ENCODE data around the gene OSBPL5.

OSBPL5 gene

DNA sequence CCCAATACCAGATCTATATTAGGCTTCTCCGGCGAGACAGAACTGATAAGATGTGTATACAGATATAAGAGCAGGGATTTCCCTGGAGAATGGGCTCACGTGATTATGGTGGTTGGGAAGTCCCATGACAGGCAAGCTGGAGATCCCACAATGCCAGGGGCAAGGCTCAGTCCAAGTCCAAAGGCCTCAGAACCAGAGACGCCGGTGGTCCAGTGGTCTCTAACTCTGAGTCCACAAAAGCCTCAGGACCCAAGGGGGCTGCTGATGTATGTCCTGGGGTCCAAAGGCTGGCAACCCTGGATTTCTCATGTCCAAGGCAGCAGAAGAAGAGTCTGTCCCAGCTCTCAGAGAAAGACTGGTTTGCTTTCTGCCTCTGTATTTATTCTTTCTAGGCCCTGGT lies 15.8 kb upstream of the OSBPL5 start:
- no peak overlapping the region for H3K9ac ChIP-seq (ENCODE audit: low read depth in 1 of 2, low read length in 2 of 2)
- no peaks in the 10 kb centered on the region for H3K27me3 ChIP-seq (ENCODE audit: control insufficient read depth in 1 of 2, insufficient read depth in 2 of 2, low read length in 2 of 2)
- H3K4me1 ChIP-seq (ENCODE audit: control insufficient read depth in 1 of 2, insufficient read depth in 2 of 2, low read length in 2 of 2): no peaks in the 10 kb centered on the region
- no peaks in the 10 kb centered on the region for H3K36me3 ChIP-seq (ENCODE audit: control insufficient read depth in 1 of 2, insufficient read depth in 2 of 2, low read length in 2 of 2)
- peaks cover 4 to 6% of the 10 kb centered on the region in 2 donors for H3K9me3 ChIP-seq (ENCODE audit: control insufficient read depth in 1 of 2, low read length in 2 of 2)
- H3K27ac ChIP-seq (ENCODE audit: low read depth, low read length): no peak overlapping the region
- no peak overlapping the region for H3K4me3 ChIP-seq (ENCODE audit: low read depth in 1 of 2, low read length in 2 of 2)

DNA sequence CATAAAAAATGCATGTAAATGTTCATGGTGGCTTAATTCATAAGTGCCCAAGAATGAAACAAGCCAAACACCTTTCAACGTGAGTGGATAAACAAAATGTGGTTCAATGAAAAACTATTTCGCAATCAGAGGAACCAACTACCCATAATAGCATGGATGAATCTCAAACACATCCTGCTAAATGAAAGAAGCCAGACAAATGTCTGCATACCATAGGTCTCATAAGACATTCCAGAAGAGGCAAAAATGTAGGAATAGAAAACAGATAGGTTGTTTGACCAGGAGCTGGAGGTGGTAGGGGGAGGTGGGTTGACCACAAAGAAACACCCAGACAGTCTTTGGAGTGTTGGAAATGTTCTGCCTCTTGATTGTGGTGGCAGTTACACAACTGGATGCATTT lies 13.2 kb upstream of the OSBPL5 start:
- Histone ChIP-seq H3K4me3 (ENCODE audit: low read depth in 1 of 2, low read length in 2 of 2) (no peak overlapping the region), H3K36me3 (ENCODE audit: control insufficient read depth in 1 of 2, insufficient read depth in 2 of 2, low read length in 2 of 2) (no peaks in the 10 kb centered on the region), H3K27ac (ENCODE audit: low read depth, low read length) (no peak overlapping the region), H3K4me1 (ENCODE audit: control insufficient read depth in 1 of 2, insufficient read depth in 2 of 2, low read length in 2 of 2) (no peaks in the 10 kb centered on the region), H3K27me3 (ENCODE audit: control insufficient read depth in 1 of 2, insufficient read depth in 2 of 2, low read length in 2 of 2) (no peaks in the 10 kb centered on the region), H3K9me3 (ENCODE audit: control insufficient read depth in 1 of 2, low read length in 2 of 2) (peaks cover 6% of the 10 kb centered on the region in 2 donors), H3K9ac (ENCODE audit: low read depth in 1 of 2, low read length in 2 of 2) (no peak overlapping the region)

DNA sequence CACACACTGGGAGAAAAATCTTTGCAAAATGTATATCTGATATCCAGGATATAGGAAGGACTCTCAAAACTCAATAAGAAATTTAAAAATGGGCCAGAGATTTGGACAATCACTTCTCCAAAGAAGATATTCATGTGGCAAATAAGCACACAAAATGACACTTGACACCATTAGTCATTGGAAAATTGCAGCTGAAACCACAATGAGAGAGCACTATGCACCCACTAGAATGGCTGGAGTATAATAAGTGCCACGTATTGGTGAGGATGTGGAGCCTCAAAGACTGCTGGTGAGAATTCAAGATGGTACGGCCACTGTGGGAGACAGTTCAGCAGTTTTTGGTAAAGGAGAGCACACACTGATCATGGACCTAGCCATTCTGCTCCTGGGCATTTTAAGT lies 12.8 kb upstream of the OSBPL5 start:
- H3K9ac ChIP-seq (ENCODE audit: low read depth in 1 of 2, low read length in 2 of 2): no peak overlapping the region
- H3K4me3 ChIP-seq (ENCODE audit: low read depth in 1 of 2, low read length in 2 of 2): no peak overlapping the region
- no peaks in the 10 kb centered on the region for H3K36me3 ChIP-seq (ENCODE audit: control insufficient read depth in 1 of 2, insufficient read depth in 2 of 2, low read length in 2 of 2)
- peaks cover 6% of the 10 kb centered on the region in 2 donors for H3K9me3 ChIP-seq (ENCODE audit: control insufficient read depth in 1 of 2, low read length in 2 of 2)
- H3K4me1 ChIP-seq (ENCODE audit: control insufficient read depth in 1 of 2, insufficient read depth in 2 of 2, low read length in 2 of 2): no peaks in the 10 kb centered on the region
- no peaks in the 10 kb centered on the region for H3K27me3 ChIP-seq (ENCODE audit: control insufficient read depth in 1 of 2, insufficient read depth in 2 of 2, low read length in 2 of 2)
- no peak overlapping the region for H3K27ac ChIP-seq (ENCODE audit: low read depth, low read length)

DNA sequence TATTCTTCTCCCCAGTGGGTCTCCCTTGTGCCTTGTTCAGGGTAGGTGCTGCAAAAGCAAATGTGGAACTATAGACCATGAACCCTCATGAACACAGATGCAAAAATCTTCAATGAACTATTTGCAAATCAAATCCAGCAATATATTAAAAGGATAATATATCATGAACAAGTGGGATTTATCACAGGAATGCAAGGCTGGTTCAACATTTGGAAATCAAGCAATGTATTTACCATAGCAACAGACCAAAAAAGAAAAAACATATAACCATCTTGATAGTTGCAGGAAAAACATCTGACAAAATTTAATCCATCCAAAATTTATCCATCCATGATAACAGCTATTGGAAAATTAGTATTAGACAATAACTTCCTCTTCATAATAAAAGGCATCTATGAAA lies 11.4 kb upstream of the OSBPL5 start:
- no peaks in the 10 kb centered on the region for H3K36me3 ChIP-seq (ENCODE audit: control insufficient read depth in 1 of 2, insufficient read depth in 2 of 2, low read length in 2 of 2)
- H3K27me3 ChIP-seq (ENCODE audit: control insufficient read depth in 1 of 2, insufficient read depth in 2 of 2, low read length in 2 of 2): peaks cover 0 to 5% of the 10 kb centered on the region in 2 donors
- no peak overlapping the region for H3K27ac ChIP-seq (ENCODE audit: low read depth, low read length)
- H3K9ac ChIP-seq (ENCODE audit: low read depth in 1 of 2, low read length in 2 of 2): no peak overlapping the region
- no peak overlapping the region for H3K4me3 ChIP-seq (ENCODE audit: low read depth in 1 of 2, low read length in 2 of 2)
- H3K4me1 ChIP-seq (ENCODE audit: control insufficient read depth in 1 of 2, insufficient read depth in 2 of 2, low read length in 2 of 2): no peaks in the 10 kb centered on the region
- peaks cover 6% of the 10 kb centered on the region in 2 donors for H3K9me3 ChIP-seq (ENCODE audit: control insufficient read depth in 1 of 2, low read length in 2 of 2)

DNA sequence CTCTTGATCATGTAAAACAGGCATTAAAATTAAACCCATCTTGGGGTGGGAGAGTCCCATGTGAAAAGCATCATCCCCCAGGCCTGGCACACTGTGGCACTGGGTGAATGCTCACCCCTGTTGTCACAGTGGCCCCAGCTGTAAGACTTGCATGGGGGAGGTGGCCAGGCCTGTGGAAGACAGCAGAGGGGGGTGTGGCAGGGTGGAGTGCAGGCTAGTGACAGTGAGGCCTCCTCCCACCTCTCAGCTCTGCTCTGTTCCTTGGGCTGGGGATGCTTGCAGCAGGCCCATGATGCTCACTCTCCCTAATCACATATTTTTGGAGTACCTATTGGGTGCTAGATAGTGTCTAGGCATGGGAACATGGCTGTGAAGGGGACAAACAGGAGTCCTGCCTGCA lies 10.1 kb upstream of the OSBPL5 start:
- Histone ChIP-seq H3K9ac (ENCODE audit: low read depth in 1 of 2, low read length in 2 of 2) (no peak overlapping the region), H3K27me3 (ENCODE audit: control insufficient read depth in 1 of 2, insufficient read depth in 2 of 2, low read length in 2 of 2) (peaks cover 6 to 14% of the 10 kb centered on the region in 2 donors), H3K4me1 (ENCODE audit: control insufficient read depth in 1 of 2, insufficient read depth in 2 of 2, low read length in 2 of 2) (no peaks in the 10 kb centered on the region), H3K9me3 (ENCODE audit: control insufficient read depth in 1 of 2, low read length in 2 of 2) (peaks cover 6% of the 10 kb centered on the region in 2 donors), H3K4me3 (ENCODE audit: low read depth in 1 of 2, low read length in 2 of 2) (no peak overlapping the region), H3K36me3 (ENCODE audit: control insufficient read depth in 1 of 2, insufficient read depth in 2 of 2, low read length in 2 of 2) (no peaks in the 10 kb centered on the region), H3K27ac (ENCODE audit: low read depth, low read length) (no peak overlapping the region)

DNA sequence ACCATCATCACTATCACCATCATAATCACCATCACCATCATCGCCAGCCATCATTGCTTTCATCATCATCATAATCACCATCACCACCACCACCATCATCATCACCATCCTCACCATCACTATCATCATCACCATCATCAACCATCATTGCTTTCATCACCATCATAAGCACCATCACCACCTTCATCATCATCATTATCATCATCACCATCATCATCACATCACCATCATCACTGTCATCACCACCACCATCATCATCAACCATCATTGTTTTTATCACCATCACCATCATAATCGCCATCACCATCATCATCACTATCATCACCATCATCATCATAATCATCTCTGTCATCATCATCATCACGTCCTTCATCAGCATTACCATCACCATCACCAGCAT lies 9.3 kb upstream of the OSBPL5 start:
- Histone ChIP-seq H3K4me3 (ENCODE audit: low read depth in 1 of 2, low read length in 2 of 2) (no peak overlapping the region), H3K9ac (ENCODE audit: low read depth in 1 of 2, low read length in 2 of 2) (no peak overlapping the region), H3K9me3 (ENCODE audit: control insufficient read depth in 1 of 2, low read length in 2 of 2) (peaks cover 6% of the 10 kb centered on the region in 2 donors), H3K27me3 (ENCODE audit: control insufficient read depth in 1 of 2, insufficient read depth in 2 of 2, low read length in 2 of 2) (peaks cover 7 to 22% of the 10 kb centered on the region in 2 donors), H3K36me3 (ENCODE audit: control insufficient read depth in 1 of 2, insufficient read depth in 2 of 2, low read length in 2 of 2) (no peaks in the 10 kb centered on the region), H3K4me1 (ENCODE audit: control insufficient read depth in 1 of 2, insufficient read depth in 2 of 2, low read length in 2 of 2) (peaks cover 1 to 2% of the 10 kb centered on the region in 2 donors), H3K27ac (ENCODE audit: low read depth, low read length) (no peak overlapping the region)

DNA sequence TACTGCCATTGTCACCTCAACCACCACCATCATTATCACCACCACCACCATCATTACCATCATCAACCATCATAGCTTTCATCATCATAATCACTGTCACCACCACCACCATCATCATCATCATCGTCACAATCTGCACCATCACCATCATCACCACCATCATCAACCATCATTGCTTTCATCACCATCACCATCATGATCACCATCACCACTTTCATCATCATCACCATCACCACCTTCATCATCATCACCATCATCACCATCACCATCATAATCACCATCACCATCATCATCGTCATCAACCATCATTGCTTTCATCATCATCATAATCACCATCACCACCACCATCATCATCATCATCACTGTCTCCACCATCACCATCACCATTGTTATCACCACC lies 8.7 kb upstream of the OSBPL5 start:
- Histone ChIP-seq H3K9ac (ENCODE audit: low read depth in 1 of 2, low read length in 2 of 2) (no peak overlapping the region), H3K36me3 (ENCODE audit: control insufficient read depth in 1 of 2, insufficient read depth in 2 of 2, low read length in 2 of 2) (no peaks in the 10 kb centered on the region), H3K4me1 (ENCODE audit: control insufficient read depth in 1 of 2, insufficient read depth in 2 of 2, low read length in 2 of 2) (peaks cover 5 to 8% of the 10 kb centered on the region in 2 donors), H3K27ac (ENCODE audit: low read depth, low read length) (no peak overlapping the region), H3K4me3 (ENCODE audit: low read depth in 1 of 2, low read length in 2 of 2) (no peak overlapping the region), H3K9me3 (ENCODE audit: control insufficient read depth in 1 of 2, low read length in 2 of 2) (peaks cover 6% of the 10 kb centered on the region in 2 donors), H3K27me3 (ENCODE audit: control insufficient read depth in 1 of 2, insufficient read depth in 2 of 2, low read length in 2 of 2) (peaks cover 13 to 28% of the 10 kb centered on the region in 2 donors)

DNA sequence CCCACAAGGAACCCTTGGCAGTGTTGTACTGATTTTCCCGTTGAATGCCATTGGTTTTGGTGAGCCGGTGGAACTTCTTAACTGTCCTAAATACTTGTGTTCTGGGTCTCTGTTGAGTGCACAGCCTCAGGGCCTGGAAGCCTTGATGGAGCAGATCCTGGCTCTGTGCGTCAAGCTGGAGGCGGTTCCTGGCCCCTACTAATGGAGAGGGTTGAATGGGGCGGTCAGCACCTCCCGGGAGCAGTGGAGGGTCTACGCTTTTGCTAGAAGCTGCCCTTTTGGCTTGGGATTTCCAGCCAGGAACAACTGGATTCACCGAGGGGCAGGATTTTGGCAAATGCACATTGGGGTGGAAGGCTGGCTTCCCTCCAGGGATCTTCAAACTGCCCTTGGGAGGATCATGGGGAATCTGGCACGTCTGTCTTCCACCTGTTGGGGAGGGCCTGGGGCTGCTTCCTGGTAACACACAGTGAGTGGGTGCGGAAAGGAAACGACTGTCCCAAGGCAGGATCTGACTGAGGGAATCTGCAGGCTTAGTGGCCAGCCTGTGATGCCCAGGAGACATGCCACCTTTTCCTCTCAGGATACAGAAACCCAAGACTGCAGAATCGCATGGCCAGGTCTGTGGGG lies 6.9 kb upstream of the OSBPL5 start:
- Histone ChIP-seq H3K9me3 (ENCODE audit: control insufficient read depth in 1 of 2, low read length in 2 of 2) (peaks cover 6% of the 10 kb centered on the region in 2 donors), H3K27ac (ENCODE audit: low read depth, low read length) (no peak overlapping the region), H3K4me3 (ENCODE audit: low read depth in 1 of 2, low read length in 2 of 2) (no peak overlapping the region), H3K27me3 (ENCODE audit: control insufficient read depth in 1 of 2, insufficient read depth in 2 of 2, low read length in 2 of 2) (peaks cover 14 to 41% of the 10 kb centered on the region in 2 donors), H3K4me1 (ENCODE audit: control insufficient read depth in 1 of 2, insufficient read depth in 2 of 2, low read length in 2 of 2) (peaks cover 7 to 12% of the 10 kb centered on the region in 2 donors), H3K36me3 (ENCODE audit: control insufficient read depth in 1 of 2, insufficient read depth in 2 of 2, low read length in 2 of 2) (no peaks in the 10 kb centered on the region), H3K9ac (ENCODE audit: low read depth in 1 of 2, low read length in 2 of 2) (no peak overlapping the region)

DNA sequence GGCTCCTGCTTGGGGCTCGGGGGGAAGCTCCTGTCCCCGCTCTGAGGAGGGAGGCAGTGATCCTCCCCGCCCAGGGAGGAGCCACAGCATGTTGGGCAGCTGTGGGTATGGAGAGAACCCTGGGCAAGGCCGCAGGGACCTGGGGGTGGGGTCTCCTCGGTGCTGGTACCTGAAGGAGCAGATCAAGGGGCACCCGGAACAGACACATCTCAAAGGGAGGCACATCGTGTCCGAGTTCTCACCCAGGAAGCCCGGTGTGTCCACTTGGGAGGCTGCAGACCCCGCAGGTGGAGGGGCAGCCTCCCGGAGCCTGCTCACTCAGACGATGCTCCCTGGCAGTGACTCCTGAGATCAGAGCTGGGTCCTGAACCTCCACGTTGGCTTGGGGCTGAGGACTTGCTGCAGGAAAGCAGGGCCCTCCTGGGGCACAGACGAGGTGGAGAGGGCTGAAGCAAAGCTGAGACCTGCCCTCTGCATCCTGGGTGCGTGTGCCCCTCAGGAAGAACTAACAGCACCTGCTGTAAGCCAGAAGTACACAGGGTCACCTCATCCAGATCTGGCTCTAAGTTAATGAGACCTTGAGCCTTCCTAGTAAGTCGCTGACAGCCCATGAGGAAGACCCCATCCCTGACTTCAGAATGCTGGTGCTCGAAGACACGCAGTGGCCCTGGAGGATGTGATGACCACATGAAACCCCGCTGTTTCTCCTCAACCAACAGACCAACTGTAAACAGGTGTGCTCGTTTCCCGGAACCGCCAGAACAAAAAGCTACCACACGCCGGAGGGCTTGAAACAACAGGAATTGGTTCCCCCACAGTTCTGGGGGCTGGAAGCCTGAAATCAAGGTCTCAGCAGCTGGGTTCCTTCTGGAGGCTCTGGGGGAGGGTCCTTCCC lies 5.9 kb upstream of the OSBPL5 start:
- H3K4me3 ChIP-seq (ENCODE audit: low read depth in 1 of 2, low read length in 2 of 2): no peak overlapping the region
- H3K4me1 ChIP-seq (ENCODE audit: control insufficient read depth in 1 of 2, insufficient read depth in 2 of 2, low read length in 2 of 2): peaks cover 12 to 20% of the 10 kb centered on the region in 2 donors
- peaks cover 0 to 3% of the 10 kb centered on the region in 2 donors for H3K9me3 ChIP-seq (ENCODE audit: control insufficient read depth in 1 of 2, low read length in 2 of 2)
- H3K27ac ChIP-seq (ENCODE audit: low read depth, low read length): no peak overlapping the region
- H3K27me3 ChIP-seq (ENCODE audit: control insufficient read depth in 1 of 2, insufficient read depth in 2 of 2, low read length in 2 of 2): peaks cover 14 to 41% of the 10 kb centered on the region in 2 donors
- no peaks in the 10 kb centered on the region for H3K36me3 ChIP-seq (ENCODE audit: control insufficient read depth in 1 of 2, insufficient read depth in 2 of 2, low read length in 2 of 2)
- H3K9ac ChIP-seq (ENCODE audit: low read depth in 1 of 2, low read length in 2 of 2): no peak overlapping the region

DNA sequence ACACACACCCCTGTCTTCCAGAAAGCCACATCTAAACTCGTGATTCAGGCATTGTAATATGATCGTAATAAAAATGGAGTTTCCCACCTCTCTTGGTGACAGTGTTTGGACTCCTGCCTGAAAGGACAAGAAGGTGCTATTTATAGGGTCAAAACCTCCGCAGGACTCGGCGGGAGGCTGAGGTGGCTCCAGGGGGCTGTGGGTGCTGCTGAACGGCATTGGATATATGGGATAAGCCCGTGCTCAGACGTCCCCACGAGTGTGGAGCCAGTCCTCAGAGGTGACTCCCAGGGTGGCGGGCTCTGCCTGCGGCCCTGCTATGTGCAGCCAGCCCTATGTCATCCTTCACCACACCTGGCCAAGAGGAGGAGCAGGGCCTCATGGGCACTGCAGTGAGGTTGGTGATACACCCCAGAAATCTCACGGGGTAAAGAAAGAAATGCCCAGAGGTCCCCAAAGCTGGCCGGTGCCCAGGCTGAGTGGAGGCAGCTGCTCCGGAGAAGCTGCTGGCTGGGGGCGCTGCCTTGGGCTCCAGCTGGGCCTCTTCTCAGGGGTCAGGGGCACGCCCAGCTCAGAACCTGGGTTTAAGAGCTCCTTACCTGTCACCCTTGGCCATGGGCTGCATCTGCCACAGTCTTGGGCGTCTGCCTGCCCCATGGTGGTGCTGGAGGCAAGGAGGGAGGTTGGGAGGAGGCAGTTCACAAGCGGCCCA lies 5.1 kb upstream of the OSBPL5 start:
- peak overlapping the region in 1 of 2 donors; percentile 26 for H3K4me3 ChIP-seq (ENCODE audit: low read depth in 1 of 2, low read length in 2 of 2)
- peaks cover 17 to 41% of the 10 kb centered on the region in 2 donors for H3K27me3 ChIP-seq (ENCODE audit: control insufficient read depth in 1 of 2, insufficient read depth in 2 of 2, low read length in 2 of 2)
- no peak overlapping the region for H3K27ac ChIP-seq (ENCODE audit: low read depth, low read length)
- H3K9ac ChIP-seq (ENCODE audit: low read depth in 1 of 2, low read length in 2 of 2): no peak overlapping the region
- no peaks in the 10 kb centered on the region for H3K36me3 ChIP-seq (ENCODE audit: control insufficient read depth in 1 of 2, insufficient read depth in 2 of 2, low read length in 2 of 2)
- peaks cover 18 to 24% of the 10 kb centered on the region in 2 donors for H3K4me1 ChIP-seq (ENCODE audit: control insufficient read depth in 1 of 2, insufficient read depth in 2 of 2, low read length in 2 of 2)
- no peaks in the 10 kb centered on the region for H3K9me3 ChIP-seq (ENCODE audit: control insufficient read depth in 1 of 2, low read length in 2 of 2)

Data from duodenal mucosa (tissue), 2 donors.